GM12878 (cell line): Measurements from ENCODE around the gene SLC35D2.
"Not testable (repeated sequence)": the region's sequence is repeated elsewhere in the genome, so short reads cannot be mapped to it uniquely, and the experiment has no call there.

Source experiments
- CTCF ChIP-seq, 3 experiments: IDR thresholded peaks in 2 of 3; conservative IDR thresholded peaks in 1 of 3; 2 replicates each; pipeline ENCODE4 v1.5.1; 2011; ENCODE audit warnings: low read depth in 3 of 3, low read length in 3 of 3, mild to moderate bottlenecking in 3 of 3, control low read depth in 2 of 3, moderate library complexity in 2 of 3, inconsistent platforms in 1 of 3, mixed read lengths in 1 of 3; ENCODE audit not compliant: control insufficient read depth in 2 of 3, insufficient read depth in 1 of 3; ENCODE audit errors: extremely low read depth in 1 of 3
- EZH2 ChIP-seq: IDR thresholded peaks from 2 replicates; pipeline ENCODE4 v1.6.1; 2012; ENCODE audit warnings: low read depth, mild to moderate bottlenecking, control low read depth, inconsistent platforms, low read length, borderline replicate concordance; ENCODE audit not compliant: control insufficient read depth
- POLR2AphosphoS5 ChIP-seq: IDR thresholded peaks from 2 replicates; pipeline ENCODE4 v1.6.1; 2011; ENCODE audit warnings: mild to moderate bottlenecking, low read length, inconsistent platforms

GRCh38 chr9:96306958-96307357 is 76.6 kb downstream of the SLC35D2 start:
- TF ChIP-seq POLR2AphosphoS5; EZH2; CTCF (IDR thresholded peaks at IDR 0.05 in 2 of 3, conservative IDR thresholded peaks at IDR 0.05 in 1 of 3; ENCODE audit: control insufficient read depth in 2 of 3, extremely low read depth in 1 of 3, insufficient read depth in 1 of 3, low read depth in 3 of 3, low read length in 3 of 3): not testable (repeated sequence)
